Lung (tissue), 12 donors: ENCODE data around the gene RAET1G. TPM values are rescaled to one million over a fixed set of nuclear protein-coding genes. Genes with fewer than 3 reads are reported as not detected.
"Not testable (repeated sequence)": the region's sequence is repeated elsewhere in the genome, so short reads cannot be mapped to it uniquely, and the experiment has no call there.

Source experiments
- ATAC-seq: fragments of 200-7000 bp; cut with Tn5 transposase; one replicate; pipeline ENCODE4 v1.9.1; 2020; ENCODE audit warnings: moderate number of reproducible peaks; ENCODE audit not compliant: insufficient read depth, low FRiP score
- DNase-seq, 3 donors: peaks; one replicate each; pipeline ENCODE4 v3.0.0-alpha.2; 2013 to 2017
- H3K27ac ChIP-seq, 2 donors: one replicate each; pipeline ENCODE4 v1.5.1; 2013; ENCODE audit warnings: mild to moderate bottlenecking in 2 of 2, moderate library complexity in 2 of 2, control low read depth in 1 of 2, inconsistent platforms in 1 of 2, low read depth in 1 of 2, low read length in 1 of 2
- H3K27me3 ChIP-seq, 3 donors: one replicate each; pipeline ENCODE4 v1.5.1; 2013; ENCODE audit warnings: low read length in 2 of 3; ENCODE audit not compliant: control insufficient read depth in 3 of 3, insufficient read depth in 3 of 3
- H3K36me3 ChIP-seq, 4 donors: one replicate each; pipeline ENCODE4 v1.5.1; 2013; ENCODE audit warnings: low read length in 4 of 4, mild to moderate bottlenecking in 1 of 4, moderate library complexity in 1 of 4; ENCODE audit not compliant: control insufficient read depth in 4 of 4, insufficient read depth in 4 of 4
- H3K4me1 ChIP-seq, 5 donors: one replicate each; pipeline ENCODE4 v1.5.1; 2013; ENCODE audit warnings: low read length in 5 of 5, mild to moderate bottlenecking in 2 of 5, moderate library complexity in 1 of 5; ENCODE audit not compliant: control insufficient read depth in 5 of 5, insufficient read depth in 5 of 5
- H3K4me3 ChIP-seq: one replicate; pipeline ENCODE4 v1.5.1; 2013; ENCODE audit warnings: mild to moderate bottlenecking, control low read depth, moderate library complexity
- H3K9ac ChIP-seq, 2 donors: one replicate each; pipeline ENCODE4 v1.5.1; 2013; ENCODE audit warnings: low read length in 2 of 2, control low read depth in 1 of 2; ENCODE audit not compliant: insufficient read depth in 1 of 2
- H3K9me3 ChIP-seq, 4 donors: one replicate each; pipeline ENCODE4 v1.5.1; 2013; ENCODE audit warnings: low read length in 3 of 4, mild to moderate bottlenecking in 1 of 4, moderate library complexity in 1 of 4; ENCODE audit not compliant: control insufficient read depth in 4 of 4, insufficient read depth in 3 of 4
- WGBS, 2 donors: extraction: QIAGEN DNeasy Blood & Tissue Kit; methylation state at CpG; one replicate each; pipeline ENCODE4 v1.1.7; 2013; 5-methylcytosine and 5-hydroxymethylcytosine counted together
- polyA plus RNA-seq, 2 donors: library from polyadenylated mRNA; stranded (reverse); fragments of 200-250 nt; gene quantifications; one replicate each; pipeline ENCODE4 v1.2.1, GENCODE V29; 2013
- total RNA-seq, 2 donors: library from RNA; depleted of rRNA in 1 of 2; stranded (reverse); fragments of >200 nt in 1 of 2; gene quantifications; one replicate each; pipeline ENCODE4 v1.2.1, GENCODE V29; 2014 to 2021
- TF ChIP-seq, protein P1 (sequence below): IDR thresholded peaks from 2 replicates; pipeline ENCODE4 v1.5.1; 2012; ENCODE audit warnings: mild to moderate bottlenecking; ENCODE audit errors: control extremely low read depth, extremely low read depth
- donor health status: control.
- donor health status: control.
- donor health status: Bipolar disorder and iron deficiency.
- donor health status: healthy.
- donor health status: DM: yes; HTN: yes; CAD: no.

The RAET1G gene
- total and polyA plus RNA-seq, 4 donors, result 0.32 to 1.8 (median 0.99) TPM

DNA sequence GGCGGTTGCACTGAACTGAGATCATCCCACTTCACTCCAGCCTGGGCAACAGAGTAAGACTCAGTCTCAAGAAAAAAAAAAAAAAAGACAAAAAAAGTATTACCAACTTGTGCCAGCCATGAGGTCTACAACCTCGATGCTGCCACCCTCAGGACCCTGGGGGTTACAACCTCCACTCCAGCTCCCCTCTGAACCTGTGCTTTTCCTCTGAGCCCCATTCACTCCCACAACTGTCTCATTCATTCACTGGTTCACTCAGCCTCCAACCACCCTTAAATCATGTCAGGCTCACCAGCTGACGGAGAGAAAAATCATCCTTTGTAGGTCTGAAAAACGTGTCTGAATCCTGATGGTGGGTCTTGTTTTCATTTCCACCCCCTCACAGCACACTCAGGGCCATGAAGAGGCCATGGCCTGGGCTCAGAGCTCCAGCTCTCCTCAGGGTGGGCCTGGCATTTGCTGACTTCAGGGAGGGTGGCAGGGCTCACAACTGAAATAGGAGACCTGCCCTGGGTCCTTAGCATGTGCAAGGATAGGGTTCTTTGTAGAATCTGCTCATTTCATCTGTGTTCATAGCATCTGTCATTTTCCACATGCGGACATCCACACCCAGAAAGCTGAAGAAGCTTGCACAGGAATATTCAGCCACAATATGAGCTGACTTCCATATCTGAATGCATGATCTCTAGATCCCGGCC lies 39.0 kb upstream of the RAET1G start:
- TF ChIP-seq, protein P1, sequence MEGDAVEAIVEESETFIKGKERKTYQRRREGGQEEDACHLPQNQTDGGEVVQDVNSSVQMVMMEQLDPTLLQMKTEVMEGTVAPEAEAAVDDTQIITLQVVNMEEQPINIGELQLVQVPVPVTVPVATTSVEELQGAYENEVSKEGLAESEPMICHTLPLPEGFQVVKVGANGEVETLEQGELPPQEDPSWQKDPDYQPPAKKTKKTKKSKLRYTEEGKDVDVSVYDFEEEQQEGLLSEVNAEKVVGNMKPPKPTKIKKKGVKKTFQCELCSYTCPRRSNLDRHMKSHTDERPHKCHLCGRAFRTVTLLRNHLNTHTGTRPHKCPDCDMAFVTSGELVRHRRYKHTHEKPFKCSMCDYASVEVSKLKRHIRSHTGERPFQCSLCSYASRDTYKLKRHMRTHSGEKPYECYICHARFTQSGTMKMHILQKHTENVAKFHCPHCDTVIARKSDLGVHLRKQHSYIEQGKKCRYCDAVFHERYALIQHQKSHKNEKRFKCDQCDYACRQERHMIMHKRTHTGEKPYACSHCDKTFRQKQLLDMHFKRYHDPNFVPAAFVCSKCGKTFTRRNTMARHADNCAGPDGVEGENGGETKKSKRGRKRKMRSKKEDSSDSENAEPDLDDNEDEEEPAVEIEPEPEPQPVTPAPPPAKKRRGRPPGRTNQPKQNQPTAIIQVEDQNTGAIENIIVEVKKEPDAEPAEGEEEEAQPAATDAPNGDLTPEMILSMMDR, result no peak
- Histone ChIP-seq H3K27ac (no peak overlapping the region), H3K9me3 (no peaks in the 10 kb centered on the region), H3K27me3 (peaks cover 0 to 84% (median 54%) of the 10 kb centered on the region in 3 donors), H3K4me3 (no peak overlapping the region), H3K9ac (no peak overlapping the region), H3K4me1 (peaks cover 0 to 24% (median 4%) of the 10 kb centered on the region in 5 donors), H3K36me3 (no peaks in the 10 kb centered on the region)
- no peak for ATAC-seq
- 66 to 72% methylated on average over 6 of the region's 6 CpGs for WGBS, 2 donors
- no peak for DNase-seq

DNA sequence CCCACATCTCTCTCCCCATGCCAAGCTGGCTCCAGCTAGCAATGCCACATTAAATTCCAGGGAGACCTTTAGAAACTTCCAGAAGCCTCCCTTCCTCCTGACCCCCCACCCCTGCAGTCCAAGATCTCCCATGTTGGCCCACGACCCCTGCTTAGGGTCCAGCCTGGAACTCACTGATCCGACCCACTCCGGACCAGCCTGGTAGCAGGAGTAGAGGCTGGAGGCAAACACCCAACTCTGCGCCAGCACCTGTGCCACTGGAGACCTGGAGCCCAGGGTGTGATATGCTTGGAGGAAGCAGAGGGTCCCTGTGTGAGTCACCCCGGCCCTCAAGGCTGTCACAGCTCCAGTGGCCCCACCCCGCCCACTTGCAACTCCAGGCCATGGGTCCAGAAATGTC lies 37.6 kb upstream of the RAET1G start:
- no peak overlapping the region for H3K27ac ChIP-seq
- H3K4me3 ChIP-seq, result no peak overlapping the region
- H3K36me3 ChIP-seq, result no peaks in the 10 kb centered on the region
- DNase-seq, result no peak
- no peak for ATAC-seq
- WGBS, 2 donors, result 81 to 84% methylated on average over 6 of the region's 6 CpGs
- H3K27me3 ChIP-seq, result peaks cover 0 to 80% (median 60%) of the 10 kb centered on the region in 3 donors
- no peak overlapping the region for H3K9ac ChIP-seq
- peaks cover 0 to 24% (median 3%) of the 10 kb centered on the region in 5 donors for H3K4me1 ChIP-seq
- TF ChIP-seq, protein P1, result no peak
- no peaks in the 10 kb centered on the region for H3K9me3 ChIP-seq

DNA sequence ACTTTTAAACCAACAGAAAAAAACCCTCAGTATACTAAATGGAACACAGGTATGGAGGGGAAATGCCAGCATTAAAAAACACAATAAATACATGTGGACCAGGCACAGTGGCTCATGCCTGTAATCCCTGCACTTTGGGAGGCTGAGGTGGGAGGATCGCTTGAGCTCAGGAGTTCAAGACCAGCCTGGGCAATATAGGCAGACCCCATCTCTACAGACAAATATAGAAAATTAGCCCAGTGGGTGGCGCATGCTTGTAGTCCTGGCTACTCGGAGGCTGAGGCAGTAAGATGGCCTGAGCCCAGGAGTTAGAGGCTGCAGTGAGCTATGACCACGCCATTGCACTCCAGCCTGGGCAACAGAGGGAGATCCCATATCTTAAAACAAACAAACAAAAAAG lies 36.9 kb upstream of the RAET1G start:
- WGBS, 2 donors, result 83 to 95% methylated on average over 2 to 3 of the region's 4 CpGs
- not testable (repeated sequence) for H3K36me3 ChIP-seq, H3K27ac ChIP-seq, H3K9me3 ChIP-seq, H3K4me3 ChIP-seq, DNase-seq, ATAC-seq, H3K9ac ChIP-seq
- H3K4me1 ChIP-seq, result peaks cover 0 to 18% (median 0%) of the 10 kb centered on the region in 5 donors
- peaks cover 0 to 79% (median 58%) of the 10 kb centered on the region in 3 donors for H3K27me3 ChIP-seq

DNA sequence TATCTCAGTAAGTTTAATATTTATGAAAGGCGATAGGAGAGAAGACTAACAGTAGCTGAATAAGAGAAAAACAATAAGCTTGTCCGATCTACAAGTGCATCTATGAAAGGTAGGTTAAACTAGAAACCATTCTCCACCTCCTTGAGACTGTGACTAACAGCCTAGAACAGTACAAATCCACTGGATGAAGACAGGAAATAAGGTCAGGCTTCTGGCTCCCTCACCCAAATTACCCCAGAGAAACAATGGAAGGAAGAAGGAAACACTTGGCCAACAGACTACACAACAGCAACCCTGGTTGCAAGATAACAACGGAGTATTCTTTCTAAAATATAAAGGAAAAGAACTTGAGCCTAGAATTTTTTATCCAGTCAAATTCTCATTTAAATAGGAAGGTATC lies 35.2 kb upstream of the RAET1G start:
- not testable (repeated sequence) for ATAC-seq, H3K4me3 ChIP-seq, H3K4me1 ChIP-seq, DNase-seq, H3K36me3 ChIP-seq, H3K27ac ChIP-seq, H3K9ac ChIP-seq, H3K9me3 ChIP-seq
- WGBS, 2 donors, result 37 to 53% methylated on average over 3 of the region's 3 CpGs
- H3K27me3 ChIP-seq, result peaks cover 0 to 80% (median 52%) of the 10 kb centered on the region in 3 donors

DNA sequence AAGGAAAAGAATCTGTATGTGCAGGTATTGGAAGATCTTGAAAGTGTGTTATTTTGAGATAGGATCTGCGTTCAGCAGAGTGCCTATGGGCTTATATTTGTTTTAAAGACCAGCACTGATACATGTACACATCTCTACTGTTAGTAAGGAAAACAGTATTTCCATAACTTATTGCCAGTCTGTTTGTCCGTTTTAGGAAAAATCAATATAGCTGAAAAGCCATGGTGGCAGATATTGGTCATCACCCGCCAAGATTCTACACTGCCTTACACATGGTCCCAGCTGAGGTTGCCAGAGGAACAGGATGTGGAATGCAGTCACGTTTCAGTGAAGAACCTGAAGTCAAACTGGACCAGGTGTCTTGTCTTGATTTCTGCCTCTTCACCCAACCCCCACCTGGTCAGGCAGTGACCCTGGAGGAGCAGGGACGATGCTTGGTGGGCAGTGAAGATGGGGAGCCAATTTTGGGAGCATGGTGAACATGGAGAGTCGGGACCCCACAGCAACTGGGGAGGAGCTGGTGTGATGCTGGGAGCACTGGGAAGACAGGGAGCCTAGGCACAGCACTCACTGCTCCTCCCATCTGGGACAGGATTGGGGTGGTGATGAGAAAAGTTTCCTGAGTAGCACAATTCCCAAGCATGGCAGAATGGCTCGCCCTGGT lies 32.9 kb upstream of the RAET1G start:
- 46 to 56% methylated on average over 7 of the region's 7 CpGs for WGBS, 2 donors
- not testable (repeated sequence) for H3K9ac ChIP-seq, H3K9me3 ChIP-seq, H3K27ac ChIP-seq, H3K4me1 ChIP-seq, ATAC-seq, H3K4me3 ChIP-seq, DNase-seq, H3K36me3 ChIP-seq
- peaks cover 0 to 83% (median 69%) of the 10 kb centered on the region in 3 donors for H3K27me3 ChIP-seq

DNA sequence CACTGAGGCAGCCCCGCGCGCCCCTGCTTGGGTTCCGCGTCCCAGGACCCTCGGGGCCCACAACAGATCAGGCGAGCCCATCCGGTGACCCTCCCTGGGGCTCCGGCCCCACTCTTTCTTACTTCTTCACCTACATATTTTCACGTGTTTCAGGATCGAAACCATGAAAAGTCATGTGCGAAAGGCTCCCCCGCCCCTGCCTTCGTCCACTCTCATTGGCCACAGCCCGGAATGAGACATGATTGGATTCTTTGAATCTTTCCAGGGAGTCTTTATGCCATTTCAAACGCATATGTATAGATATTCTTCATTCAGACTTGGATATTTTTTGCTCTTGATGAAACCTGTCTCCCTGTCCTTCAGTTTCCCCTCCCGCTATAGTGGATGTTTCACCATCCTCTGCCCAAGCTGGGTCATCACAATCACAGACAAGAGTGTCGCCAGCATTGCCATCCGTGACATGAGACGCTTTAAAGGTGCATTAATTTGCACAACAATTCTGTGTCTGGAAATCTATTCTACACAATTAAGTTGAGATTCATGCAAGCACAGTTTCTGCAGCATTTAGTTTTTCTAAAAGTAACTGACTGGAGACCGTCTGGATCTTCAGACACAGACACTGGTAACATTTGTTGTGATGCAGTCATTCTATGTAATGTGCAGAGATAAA lies 32.2 kb upstream of the RAET1G start:
- WGBS, 2 donors, result 23 to 36% methylated on average over 12 to 13 of the region's 21 CpGs
- H3K27me3 ChIP-seq, result peaks cover 0 to 83% (median 69%) of the 10 kb centered on the region in 3 donors
- not testable (repeated sequence) for H3K36me3 ChIP-seq

More for the DNA sequence above, 32.2 kb upstream of the RAET1G start:
- not testable (repeated sequence) for H3K27ac ChIP-seq, H3K4me1 ChIP-seq, H3K4me3 ChIP-seq, H3K9me3 ChIP-seq, ATAC-seq, H3K9ac ChIP-seq, DNase-seq
